GM04503 (cell line): ENCODE data around the gene CNPPD1.
"Not testable (repeated sequence)": the region's sequence is repeated elsewhere in the genome, so short reads cannot be mapped to it uniquely, and the experiment has no call there.

Experiments used
- DNase-seq: peaks from one replicate; pipeline ENCODE4 v3.0.0-alpha.2; 2012; ENCODE audit warnings: low read depth

Gene CNPPD1

DNA sequence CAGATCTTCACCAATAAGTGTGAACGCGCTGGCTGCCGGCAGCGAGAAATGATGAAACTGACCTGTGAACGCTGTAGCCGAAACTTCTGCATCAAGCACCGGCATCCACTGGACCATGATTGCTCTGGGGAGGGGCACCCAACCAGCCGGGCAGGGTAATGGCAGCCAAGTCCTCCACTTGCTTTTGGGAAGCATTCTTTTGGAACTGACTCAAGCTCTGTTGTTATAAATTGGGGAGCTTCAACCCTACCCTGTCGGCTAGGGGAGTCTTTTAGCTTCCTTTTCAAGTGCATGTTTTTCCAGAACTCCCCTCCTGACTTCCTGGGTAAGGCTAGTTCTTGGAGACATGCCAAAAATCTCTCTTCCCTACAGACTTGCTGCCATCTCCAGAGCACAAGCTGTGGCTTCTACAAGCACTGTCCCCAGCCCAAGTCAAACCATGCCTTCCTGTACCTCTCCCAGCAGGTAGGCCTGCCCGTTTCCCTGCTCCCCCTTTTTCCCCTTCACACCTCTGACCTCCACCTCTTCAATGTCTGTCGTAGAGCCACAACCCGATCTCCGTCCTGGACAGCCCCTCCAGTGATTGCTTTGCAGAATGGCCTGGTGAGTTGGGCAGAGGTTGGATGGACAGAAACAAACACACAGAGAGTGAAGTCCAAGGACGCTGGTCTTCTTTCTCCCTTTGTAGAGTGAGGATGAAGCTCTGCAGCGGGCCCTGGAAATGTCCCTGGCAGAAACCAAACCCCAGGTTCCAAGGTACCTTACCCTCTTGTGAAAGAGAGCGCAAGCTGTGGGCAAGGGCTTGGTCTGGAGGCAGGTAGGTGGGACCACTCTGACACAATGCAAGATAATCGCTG lies 31.4 kb upstream of the CNPPD1 start:
- DNase-seq, result no peak

DNA sequence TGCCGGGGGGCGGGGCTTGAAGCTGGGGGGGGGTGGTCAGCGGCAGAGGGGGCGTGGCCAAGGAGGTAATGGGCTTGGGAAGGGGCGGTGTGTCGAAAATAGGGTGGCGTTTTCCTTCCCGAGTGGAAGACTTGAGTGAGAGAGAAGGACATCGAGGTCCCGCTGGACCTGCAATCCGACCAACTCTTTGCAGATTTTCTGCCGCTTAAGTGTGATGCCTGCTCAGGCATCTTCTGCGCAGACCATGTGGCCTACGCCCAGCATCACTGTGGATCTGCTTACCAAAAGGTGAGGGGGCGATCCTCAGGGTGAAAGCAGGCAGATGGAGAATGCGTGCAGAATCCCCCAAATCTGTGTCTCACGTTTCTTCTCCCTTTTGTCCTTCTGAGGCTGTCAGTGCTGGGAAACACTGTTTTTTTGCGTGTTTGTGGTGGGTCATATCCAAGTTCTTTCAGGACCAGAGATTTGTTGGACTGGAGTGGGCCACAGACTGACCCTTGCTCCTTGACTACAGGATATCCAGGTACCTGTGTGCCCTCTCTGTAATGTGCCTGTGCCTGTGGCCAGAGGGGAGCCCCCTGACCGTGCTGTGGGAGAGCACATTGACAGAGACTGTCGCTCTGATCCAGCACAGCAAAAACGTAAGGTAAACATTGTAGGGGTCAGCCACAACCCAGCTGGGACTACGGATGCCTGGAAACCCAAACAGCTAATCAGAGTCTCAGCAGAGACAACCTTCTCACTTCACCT lies 30.6 kb upstream of the CNPPD1 start:
- DNase-seq, result no peak

GRCh38 chr2:219206328-219207133 lies 29.8 kb upstream of the CNPPD1 start, which contains the start of gene ZFAND2B:
ZFAND2B (plus strand) TSS chr2:219206782; CDS start chr2:219206988, 206 bp downstream.
- DNase-seq, result peak; percentile 47

DNA sequence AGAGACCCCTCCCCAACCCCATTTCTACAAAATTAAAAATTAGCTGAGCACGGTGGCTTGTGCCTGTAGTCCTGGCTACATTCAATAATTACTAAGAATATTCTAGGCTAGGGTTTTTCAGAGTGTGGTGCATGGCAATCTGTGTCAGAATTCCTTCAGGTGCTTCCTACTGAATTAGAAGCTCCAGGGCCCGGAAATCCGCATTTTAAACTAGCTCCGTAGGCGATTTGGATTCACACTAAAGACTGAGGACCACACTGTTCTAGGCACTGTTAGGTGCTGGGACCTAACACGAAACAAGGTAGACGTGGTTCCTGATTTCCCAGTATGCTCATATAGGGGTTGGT lies 29.2 kb upstream of the CNPPD1 start:
- DNase-seq, result no peak

- DNase-seq, result no peak
Observed at GRCh38 chr2:219205165-219205538, 28.4 kb upstream of the CNPPD1 start.

DNA sequence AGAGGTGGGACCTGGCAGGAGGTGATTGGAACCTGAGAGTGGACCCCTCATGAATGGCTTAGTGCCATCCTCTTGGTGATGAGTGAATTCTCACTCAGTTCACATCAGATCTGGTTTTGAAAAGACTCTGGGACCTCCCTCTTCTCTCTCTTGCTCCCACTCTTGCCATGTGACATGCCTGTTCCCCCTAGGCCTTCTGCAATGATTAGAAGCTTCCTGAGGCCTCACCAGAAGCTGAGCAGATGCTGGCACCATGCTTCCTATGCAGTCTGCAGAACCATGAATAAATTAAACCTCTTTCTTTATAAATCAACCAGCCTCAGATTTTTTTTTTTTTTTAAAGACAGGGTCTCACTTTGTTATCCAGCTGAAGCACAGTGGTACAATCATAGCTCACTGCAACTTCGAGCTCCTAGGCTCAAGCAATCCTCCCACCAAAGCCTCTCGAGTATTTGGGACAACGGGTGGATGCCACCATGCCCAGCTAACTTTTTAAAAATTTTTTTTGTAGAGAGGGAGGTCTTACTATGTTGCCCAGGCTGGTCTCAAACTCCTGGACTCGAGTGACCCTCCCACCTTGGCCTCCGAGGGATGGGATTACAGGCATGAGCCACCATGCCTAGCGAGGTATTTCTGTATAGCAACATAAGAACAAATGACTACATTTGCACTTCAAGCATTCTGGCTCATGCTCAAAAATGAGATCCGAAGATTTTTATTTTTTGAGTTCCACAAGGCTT lies 27.9 kb upstream of the CNPPD1 start:
- DNase-seq, result no peak

DNA sequence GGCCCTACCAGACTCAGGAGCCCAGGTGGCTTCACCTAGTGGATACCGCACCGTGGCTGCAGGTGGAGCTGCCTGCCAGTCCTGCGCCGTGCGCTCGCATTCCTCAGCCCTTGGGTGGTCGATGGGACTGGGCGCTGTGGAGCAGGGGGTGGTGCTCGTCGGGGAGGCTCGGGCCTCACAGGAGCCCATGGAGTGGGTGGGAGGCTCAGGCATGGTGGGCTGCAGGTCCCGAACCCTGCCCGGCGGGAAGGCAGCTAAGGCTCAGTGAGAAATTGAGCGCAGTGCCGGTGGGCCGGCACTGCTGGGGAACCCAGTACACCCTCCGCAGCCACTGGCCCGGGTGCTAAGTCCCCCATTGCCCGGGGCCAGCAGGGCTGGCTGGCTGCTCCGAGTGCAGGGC lies 24.6 kb upstream of the CNPPD1 start:
- not testable (repeated sequence) for DNase-seq

- DNase-seq, result not testable (repeated sequence)
Observed at GRCh38 chr2:219200502-219201326, 24.0 kb upstream of the CNPPD1 start.

DNA sequence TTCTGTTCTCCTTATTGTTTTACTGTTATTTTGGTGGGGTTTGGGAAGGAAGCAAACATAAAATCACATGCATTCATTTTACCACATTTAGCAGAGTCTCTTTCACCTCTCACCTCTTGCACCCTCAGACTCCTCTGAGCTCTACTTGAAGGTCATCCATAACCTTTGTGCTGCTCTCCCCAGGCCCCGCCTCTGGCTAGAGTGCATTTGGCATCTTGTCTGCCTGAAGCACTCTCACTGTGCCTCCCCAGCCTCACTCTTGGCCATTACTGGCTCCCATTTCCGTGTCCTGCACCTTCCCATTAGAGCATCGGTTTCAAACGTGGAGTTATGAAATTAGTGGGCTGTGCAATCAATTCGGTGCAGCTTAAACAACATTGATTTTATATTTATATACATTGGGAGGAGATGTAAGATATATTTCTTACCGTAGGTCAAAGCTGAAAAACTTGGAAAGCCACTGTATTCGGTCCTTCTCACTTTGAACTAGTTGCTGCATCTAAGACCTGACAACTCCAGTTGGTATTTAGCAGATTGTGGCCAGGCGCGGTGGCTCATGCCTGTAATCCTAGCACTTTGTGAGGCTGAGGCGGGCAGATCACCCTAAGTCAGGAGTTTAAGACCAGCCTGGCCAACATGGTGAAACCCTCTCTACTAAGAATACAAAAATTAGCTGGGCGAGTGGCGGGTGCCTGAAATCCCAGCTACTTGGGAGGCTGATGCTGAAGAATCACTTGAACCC lies 22.9 kb upstream of the CNPPD1 start:
- no peak for DNase-seq

DNA sequence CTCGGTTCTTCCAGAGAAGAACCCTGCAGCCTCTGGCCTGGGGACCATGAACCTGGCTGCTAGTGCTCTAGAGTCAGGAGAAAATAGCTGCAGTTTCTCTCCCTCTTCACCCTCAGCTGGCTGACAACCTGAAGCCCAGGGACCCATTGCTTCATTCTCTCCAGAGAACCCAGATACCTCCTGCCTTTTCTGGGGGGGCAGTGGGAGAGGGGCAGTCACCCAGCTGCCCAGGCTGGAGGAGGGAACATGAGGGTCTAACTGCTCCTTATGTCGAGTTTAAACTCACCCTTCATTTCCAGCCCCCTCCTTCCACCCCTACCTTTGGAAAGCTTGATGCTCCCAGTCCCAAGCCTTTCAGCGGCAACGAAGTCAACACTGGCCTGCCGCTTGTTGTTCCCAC lies 22.2 kb upstream of the CNPPD1 start:
- no peak for DNase-seq

- DNase-seq, result no peak
Observed at GRCh38 chr2:219197388-219197787, 20.7 kb upstream of the CNPPD1 start.

DNA sequence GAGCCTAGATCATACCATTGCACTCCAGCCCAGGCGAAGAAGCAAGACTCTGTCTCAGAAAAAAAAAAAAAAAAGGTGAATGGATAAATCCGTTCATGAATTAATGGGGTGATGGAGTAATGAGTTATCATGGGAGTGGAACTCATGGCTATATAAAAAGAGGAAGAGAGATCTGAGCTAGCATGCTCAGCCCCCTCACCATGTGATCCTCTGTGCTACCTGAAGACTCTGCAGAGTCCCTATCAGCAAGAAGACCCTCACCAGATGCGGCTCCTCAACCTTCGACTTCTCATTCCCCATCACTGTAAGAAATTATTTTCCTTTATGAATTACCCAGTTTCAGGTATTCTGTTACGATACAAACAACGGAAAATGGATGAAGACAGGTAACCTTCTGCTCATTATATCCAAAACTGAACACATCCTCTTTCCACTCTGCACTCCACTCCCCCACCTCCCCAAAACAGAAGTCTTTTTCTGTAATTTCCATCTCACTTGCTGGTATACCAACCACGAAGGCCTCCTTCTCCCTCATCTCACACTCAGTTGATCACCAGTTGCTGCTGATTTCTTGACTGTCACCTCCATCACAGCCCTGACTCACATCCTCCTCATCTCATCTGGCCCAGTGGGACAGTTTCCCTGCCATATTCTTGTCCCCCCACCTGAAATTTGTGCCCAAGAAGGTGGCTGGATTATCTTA lies 10.2 kb upstream of the CNPPD1 start:
- no peak for DNase-seq

GRCh38 chr2:219184121-219184520 lies 7.4 kb upstream of the CNPPD1 start:
- no peak for DNase-seq

- DNase-seq, result no peak
Observed at GRCh38 chr2:219183151-219183772, 6.5 kb upstream of the CNPPD1 start.

- no peak for DNase-seq
Observed at GRCh38 chr2:219182331-219183150, 5.8 kb upstream of the CNPPD1 start.

GRCh38 chr2:219181531-219181930 lies 4.8 kb upstream of the CNPPD1 start:
- DNase-seq, result no peak

- no peak for DNase-seq
Observed at GRCh38 chr2:219180961-219181360, 4.2 kb upstream of the CNPPD1 start.
